ENCODE results near the gene VWA3A.
A peak's percentile ranks its signal among the peaks of the same experiment; 100 is the strongest.
"Not testable (repeated sequence)": the region's sequence is repeated elsewhere in the genome, so short reads cannot be mapped to it uniquely, and the experiment has no call there.

The VWA3A gene

DNA sequence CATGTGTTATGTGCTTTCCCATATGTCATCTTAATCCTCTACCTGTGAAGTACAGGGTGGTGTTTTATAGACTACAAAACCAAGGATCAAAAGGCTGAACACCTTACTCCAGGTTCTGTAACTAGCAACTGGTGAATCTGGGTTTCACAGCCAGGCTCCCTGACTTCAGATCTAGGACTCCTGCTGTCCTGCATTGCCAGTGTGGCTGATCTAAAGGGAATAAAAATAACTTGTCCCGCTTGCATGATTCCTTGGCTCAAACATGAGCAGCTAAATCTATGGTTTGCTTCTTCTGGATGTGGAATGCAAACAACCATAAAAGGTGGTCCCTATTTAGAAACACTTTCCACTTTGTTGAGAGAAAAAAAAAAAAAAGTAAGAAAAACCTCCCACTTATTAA, 3.7 kb upstream of the VWA3A start:
- no peak for DNase-seq

DNA sequence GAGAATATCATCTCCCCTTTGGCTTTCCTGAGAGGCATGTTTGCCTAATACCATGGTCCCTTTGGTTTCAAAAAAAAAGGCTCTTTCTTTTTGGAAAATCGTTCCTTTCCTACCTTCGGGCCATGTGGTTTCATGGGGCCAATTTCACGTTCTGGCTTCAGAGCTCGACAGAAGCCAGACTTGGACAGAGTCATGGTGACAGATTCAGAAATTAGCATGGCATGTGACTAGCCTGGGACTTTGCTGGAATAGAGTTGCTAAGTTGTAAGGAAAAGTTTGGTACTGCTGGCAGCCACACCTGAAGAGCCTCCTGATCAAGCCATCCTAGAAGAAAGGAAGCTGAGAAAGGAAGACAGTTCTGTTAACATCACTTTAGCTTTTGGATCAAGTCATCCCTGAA, 2.4 kb upstream of the VWA3A start:
- no peak for DNase-seq

DNA sequence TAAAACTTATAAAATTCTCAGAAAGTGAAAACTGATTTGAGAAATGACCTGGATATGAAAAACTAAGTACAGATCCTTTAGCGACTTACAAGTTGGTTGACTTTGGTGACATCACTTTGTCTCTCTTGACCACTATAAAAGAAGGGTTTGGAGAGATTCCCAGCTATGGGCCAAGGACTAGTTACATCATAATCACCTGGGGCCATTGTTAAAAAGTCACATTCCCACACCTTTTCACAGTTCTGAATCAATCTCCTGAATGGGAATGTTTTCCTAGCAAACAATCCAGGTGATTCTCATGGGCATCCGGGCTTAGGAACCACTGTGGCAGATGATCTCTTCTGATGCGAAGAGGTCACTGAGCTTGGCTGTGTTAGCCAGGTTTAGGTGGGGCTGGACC, 620 bp upstream of the VWA3A start:
- DNase-seq = no peak

DNA sequence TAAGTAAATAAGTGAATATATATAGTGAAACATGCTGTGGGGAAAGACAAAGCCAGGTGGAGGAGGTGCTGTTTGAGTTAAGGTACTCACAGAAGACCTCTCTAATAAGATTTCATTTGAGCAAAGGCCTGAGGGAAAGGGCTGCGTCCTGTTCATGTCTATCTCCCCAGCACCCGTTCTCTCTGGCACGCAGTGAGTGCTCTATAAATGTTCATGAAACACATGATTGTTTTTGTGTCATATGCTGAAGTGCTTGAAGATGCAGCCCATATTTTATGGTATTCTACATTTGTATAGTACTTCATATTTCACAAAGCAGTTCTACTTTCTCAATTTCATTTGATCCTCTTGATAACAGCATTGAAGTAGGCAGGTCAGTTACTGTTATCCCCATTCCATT, 990 bp downstream of the VWA3A start:
- no peak for DNase-seq

DNA sequence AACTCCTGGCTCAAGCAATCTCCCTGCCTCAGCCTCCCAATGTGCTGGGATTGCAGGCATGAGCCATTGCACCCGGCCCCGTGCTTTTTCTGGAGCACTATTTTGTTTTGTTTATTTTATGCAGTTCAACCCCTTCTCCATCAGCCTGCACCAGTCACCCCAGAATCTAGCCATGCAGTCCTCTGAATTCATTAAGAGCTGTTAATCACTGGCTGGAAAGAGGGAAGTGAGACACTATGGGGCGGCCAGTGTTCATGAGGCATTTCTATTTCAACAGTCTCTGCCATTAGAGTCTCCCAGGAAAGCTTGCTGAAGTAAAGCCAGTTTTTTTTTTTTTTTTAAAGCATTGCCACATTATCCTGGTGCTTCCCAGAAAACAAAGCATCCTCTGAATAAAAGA, 1.7 kb downstream of the VWA3A start:
- no peak for DNase-seq

DNA sequence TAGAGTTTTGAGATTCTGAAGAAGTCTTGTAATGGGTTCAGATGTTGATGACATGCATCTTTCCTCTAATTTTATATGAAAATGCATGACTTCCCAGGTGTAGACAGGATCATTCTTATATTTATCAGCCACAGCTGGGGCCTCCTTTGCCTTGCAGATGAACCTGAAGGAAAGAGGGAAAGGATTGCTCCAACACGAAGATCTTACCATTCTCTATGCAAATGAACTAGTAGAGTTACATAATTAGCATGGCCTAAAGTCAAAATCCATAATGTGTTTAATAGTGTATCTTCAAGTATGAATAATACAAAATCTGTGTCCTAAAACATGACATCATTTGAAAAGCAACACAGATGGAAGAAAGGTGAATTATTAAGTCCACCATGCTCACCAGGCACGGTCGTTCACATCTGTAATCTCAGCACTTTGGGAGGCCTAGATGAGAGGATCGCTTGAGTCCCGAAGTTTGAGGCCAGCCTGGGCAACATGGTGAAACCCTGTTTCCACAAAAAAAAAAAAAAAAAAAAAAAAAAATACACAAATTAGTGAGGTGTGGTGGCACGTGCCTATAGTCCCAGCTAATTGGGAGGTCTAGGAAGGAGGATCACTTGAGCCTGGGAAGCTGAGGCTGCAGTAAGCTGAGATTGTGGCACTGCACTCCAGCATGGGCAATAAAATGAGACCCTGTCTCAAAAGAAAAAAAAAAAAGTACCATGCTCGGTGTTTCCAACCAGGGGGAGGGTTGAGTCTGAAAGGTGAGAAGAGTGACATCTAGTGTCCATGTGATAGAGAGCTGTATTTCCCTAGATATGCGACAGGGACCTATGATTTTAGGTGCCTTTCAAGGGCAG, 6.3 kb downstream of the VWA3A start:
- peak; percentile 55 for DNase-seq

DNA sequence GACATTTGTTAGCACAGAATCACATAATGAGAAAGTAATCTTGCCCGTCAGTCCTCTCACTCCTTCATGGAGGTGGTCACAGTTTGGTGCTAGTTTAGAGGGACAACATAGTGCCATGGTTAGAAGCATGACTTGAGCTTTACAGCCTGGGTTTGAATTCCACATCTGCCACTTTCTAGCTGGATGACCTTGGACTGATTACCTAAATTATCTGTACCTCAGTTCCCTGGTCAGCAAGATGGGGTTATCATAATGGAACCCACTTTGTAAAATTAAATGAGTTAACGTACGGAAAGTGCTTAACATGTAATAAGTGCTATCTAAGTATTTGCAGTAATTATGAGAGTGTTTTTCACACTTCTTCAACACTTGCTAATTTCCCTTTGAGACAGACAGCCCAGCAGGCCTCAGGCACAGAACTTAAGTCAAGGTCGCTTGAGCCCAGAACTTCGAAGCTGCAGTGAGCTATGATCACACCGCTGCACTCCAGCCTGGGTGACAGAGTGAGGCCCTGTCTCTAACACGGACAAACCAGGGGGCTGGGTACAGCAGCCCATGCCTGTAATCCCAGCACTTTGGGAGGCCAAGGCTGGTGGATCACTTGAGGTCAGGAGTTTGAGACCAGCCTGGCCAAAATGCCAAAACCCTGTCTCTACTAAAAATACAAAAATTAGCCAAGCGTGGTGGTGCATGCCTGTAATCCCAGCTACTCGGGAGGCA, 7.1 kb downstream of the VWA3A start:
- DNase-seq = no peak

DNA sequence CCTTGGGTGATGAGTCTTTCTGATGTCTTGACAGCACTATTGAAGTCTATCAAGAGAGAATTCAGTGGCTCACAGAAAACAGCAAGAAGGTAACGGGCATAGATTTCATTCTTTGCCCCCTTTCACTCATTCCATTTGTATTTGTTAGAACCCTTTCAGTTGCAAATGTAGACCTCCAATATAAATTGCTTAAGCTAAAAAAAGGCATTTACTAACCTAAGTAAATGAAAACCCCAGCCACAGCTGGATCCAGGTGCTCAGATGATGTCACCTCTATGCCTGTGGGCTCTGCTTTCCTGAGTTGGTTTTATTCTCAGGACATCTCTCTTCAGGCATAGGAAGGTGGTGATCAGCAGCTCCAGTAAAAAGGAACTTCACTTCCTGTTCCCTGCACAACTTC, 11.1 kb downstream of the VWA3A start:
- no peak for DNase-seq

DNA sequence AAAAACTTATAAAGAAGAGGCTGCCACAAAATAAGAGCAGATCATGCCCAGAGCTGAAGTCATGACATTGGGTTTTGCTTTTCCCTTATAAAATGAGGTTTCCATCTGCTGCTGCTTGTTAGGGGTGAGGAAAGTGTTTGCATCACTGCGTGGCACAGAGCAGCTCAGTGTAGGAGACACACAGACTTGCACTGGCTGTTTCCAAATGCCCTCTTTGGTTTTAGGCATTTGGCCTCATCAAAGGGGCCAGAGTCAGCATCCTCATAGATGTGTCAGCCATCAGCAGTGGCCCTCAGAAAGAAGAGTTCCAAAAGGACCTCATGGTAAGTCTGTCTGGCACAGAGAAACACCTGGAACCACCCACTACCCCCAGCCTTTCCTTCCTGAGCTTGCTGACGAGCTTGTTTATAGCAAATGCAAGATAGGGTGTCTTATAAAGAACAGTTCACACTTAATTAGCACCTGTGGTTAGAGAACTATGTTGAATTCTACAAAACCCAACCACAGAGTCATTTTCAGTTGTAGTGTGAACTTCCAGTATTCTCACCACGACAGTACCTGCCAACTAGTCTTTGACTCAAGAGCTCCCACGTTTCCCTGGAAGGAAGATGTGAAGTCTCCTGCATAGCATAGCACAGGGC, 17.0 kb downstream of the VWA3A start:
- DNase-seq = no peak

DNA sequence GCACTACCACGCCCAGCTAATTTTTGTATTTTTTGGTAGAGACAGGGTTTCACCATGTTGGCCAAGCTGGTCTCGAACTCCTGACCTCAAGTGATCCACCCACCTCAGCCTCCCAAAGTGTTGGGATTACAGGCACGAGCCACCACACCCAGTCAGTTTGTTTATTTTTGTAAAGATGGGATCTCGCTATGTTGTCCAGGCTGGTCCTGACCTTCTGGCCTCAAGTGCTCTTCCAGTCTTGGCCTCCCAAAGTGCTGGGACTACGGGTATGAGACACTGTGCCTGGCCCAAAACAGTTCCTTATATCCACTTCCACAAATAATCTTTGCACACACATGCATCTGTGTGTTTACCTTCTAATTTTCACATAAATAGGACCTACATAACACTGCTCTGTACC, 19.3 kb downstream of the VWA3A start:
- DNase-seq = not testable (repeated sequence)

DNA sequence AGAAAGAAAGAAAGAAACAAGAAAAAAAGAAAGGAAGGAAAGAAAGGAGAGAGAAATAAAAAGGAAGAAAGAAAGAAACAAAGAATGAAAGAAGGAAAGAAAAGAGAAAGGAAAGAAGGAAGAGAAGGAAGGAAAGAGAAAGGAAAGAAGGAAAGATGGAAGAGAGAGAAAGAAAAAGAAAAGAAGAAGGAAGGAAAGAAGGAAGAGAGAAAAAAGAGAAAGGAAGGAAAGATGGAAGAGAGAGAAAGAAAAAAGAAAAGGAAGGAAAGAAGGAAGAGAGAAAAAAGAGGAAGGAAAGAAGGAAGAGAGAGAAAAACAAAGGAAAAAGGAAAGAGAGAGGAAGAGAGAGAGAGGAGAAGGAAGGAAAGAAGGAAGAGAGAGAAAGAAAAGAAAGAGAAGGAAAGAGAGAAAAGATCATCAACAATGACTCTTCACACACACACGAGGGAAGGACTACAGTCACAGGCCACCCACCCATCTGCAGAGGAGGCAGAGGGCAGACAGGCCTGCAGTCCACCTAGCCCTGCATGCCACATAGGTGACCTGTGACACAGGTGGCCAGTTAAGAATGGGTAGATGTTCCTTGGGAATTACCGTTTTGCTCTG, 23.9 kb downstream of the VWA3A start:
- DNase-seq = no peak

DNA sequence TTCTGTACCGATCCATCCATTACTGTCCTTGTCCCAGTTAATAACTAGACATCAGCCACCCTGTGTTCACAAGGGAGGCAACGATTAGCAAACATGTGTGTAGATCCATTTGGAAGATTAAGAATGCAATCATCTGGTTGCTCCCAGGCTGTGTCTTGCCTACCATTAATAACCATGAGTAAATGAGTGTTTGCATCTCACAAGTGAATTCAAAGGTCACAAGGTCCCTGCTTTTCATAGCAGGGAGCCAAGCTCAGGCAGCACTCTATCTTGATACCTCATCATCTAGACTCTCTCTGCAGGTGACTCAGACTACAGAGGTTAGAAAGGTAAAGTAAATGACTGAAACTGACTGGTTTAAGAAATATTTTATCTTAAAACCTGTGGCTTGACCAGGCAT, 25.3 kb downstream of the VWA3A start:
- DNase-seq = peak; percentile 83

DNA sequence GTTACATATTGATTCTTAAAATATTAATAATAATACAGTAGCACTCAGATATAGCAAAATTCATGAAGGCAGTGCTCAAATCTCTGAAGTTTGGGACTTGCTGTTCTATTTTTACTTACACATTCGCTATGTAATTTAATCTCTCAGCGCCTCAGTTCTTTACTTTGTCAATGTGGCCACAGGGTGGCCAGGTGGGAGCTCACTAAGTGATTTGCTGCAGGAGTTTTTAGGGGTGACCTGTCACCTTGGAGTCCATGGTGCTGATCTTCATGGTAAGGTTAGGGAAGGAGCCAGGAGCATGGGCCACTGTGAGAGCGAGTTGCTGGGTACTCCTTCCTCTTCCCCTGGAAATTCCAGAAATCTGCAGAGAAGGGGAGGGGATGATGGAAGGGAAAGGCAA, 28.1 kb downstream of the VWA3A start:
- no peak for DNase-seq

DNA sequence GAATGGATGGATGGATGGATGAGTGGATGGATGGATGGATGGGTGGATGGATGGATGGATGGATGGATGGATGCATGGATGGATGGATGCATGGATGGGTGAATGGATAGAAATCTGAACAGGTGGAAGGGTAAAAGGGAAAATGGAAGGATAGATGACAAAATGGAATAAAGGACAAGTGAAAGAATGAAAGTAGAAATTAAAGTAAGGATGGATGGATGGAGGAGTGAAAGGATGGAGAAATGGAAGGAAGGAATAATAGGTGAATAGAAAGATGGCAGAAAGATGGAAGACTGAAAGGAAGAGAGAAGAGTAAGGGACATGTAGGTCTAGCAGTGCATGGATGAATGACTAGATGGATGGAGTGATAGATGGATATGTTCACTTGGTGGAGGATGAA, 29.9 kb downstream of the VWA3A start:
- DNase-seq = no peak

DNA sequence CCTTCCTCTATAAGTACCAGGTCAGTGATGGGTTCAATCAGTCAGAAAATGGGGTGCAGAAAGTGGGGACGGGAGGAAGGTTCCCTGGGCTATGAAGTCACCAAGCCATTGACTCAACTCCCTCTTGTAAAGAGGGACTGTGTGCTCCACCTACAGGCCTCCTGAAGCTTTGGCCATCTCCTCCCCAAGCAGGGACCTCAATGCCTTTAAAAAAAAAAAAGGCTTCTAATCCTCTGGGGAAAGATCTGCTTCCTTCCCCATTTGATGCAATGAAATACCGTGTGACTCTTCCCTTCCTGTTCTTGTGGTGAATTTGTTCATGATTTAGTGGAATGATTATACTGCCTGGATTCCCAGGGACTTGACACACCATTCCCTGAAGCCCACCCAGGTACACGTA, 30.8 kb downstream of the VWA3A start:
- no peak for DNase-seq

DNA sequence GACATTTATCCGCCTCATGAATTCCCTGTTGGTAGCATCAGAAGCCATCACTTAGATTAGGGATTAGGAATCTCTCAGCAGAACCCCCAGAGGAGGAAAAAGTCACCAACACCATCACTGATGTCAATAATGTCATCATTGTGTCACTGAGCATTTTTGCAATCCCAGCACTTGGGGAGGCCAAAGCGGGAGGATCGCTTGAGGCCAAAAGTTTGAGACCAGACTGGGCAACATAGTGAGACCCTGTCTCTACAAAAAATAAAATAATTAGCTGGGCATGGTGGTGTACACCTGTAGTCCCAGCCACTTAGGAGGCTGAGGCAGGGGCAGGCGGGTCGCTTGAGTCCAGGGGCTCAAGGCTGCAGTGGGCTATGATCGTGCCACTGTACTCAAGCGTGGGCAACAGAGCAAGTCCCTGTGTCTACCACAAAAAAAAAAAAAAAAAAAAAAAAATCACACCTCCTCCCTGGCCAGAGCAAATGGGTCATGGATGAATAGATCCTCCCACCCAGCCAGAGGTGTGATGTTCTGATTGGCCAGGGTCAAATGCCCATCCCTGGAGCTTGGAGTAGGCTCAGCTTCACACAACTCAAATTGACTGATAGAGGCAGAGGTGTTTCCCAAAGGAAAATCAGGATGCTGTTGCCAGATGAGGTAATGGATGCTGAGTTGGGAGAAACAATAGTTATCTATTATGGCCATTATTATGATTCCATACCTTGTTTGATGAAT, 31.6 kb downstream of the VWA3A start:
- no peak for DNase-seq

DNA sequence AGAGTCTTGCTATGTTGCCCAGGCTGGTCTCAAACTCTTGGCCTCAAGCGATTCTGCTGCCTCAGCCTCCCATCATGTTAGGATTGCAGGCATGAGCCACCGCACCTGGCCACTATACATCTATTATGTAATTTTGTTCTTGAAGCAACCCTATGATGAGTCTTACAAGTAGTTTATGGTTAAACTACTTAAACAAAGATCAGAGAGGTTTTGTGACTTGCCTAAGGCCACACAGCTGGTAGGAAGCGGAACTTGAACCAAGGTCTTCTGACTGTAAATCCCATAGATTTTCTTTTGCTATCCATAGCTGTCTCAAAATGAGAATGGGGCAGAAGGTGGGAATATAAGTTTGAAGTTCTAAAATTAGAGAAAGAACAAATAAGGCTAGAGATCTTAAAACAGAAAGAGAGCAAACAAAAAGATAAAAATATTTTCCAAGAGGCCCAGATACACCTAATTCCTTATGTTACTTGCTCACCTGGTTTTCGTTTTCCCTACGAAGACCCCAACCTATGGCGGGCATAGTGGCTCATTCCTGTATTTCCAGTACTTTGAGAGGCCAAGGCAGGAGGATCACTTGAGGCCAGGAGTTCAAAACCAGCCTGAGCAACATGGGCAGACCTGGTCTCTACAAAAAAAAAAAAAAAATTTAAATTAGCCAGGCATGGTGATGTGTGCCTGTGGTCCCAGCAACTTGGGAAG, 32.4 kb downstream of the VWA3A start:
- no peak for DNase-seq

DNA sequence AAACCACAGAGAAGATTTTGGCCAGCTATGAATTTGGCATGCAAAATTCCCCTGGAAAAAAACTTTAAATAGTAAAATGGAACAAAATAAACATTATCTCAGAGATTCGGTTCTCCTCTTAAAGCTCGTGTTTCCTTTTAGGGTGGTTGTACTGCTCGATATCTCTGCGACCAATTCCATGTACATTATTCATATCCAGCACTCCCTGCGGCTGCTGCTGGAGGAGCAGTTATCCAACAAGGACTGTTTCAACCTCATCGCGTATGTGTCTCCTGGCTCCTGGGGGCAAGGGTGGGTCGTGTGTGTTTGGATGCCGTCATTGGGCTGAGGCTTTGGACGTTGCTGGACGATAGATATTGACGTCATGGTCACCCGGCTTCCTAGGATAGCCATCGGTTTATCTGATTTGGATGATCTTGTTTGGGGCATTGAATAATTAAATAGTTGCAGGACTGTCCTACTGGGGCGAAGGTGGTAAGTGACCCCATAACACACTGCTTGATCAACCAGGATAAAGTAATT, 33.8 kb downstream of the VWA3A start:
- no peak for DNase-seq

DNA sequence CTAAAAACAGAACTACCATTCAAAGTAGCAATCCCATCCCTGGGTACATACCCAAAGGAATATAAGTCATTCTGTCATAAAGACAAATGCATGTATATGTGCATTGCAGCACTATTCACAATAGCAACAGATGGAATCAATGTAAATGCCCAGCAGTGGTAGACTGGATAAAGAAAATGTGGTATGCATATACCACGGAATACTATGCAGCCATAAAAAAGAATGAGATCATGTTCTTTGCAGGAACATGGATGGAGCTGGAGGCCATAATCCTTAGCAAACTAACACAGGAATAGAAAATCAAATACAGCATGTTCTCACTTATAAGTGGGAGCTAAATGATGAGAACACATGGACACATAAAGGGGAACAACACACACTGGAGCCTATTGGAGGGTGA, 36.2 kb downstream of the VWA3A start:
- not testable (repeated sequence) for DNase-seq

DNA sequence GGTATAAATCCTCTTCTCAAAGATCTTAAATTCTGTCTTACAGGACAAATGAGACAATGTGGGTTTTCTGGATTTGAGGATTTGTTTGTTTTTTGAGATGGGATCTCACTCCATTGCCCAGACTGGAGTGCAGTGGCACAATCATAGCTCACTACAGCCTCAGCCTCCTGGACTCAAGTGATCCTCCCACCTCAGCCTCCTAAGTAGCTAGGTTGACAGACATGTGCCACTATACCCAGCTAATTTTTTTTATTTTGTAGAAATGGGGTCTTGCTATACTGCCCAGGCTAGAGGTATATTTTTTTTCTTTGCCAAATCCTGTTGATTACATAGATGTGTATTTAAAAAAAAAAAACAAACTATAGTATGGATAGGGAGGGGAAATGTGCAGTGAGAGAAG, 38.2 kb downstream of the VWA3A start:
- DNase-seq = no peak

DNA sequence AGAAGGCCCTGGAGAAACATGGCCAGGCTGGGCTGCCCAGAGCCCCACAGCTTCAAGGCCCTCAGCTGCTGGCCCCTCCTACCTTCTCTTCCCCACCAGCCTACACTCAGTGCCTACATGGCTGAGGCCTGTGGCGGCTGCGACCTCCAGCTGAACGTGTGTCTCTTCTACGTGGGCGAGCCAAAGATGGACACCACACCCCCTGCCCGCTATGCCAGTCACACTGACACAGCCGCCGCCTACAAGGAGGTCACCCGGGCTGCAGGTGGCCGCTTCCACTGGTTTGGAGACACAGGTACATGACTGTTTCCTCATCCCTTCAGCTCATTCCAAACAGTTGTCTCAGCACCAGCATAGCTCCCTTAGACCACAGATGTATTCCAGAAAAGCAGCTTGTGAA, 40.5 kb downstream of the VWA3A start:
- no peak for DNase-seq

DNA sequence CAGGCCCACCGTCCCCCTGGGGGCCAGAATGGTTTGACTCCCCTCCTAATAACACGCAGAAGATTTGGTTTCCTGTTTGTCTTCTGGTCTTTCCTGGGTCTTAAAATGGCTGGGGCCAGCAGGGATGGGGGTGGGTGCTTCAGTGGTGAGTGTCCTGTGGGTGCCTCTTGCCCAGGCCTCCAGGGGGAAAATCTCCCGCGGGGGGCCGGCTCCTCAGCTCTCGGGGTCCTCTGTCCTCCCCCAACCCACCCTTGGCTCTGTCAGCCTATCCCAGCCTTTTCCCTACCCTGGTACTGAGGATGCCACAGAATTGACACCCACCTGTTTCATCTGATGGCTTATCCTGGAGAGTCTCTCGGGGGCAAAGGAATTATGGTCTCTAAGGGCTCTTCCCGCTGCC, 46.1 kb downstream of the VWA3A start:
- no peak for DNase-seq
